ENCODE results near the gene STX17.

STX17 gene

GRCh38 chr9:99970481-99970880 lies 64.0 kb downstream of the STX17 start:
- in situ Hi-C loops (cut with MboI; ENCODE audit: low sequenced_read_pairs, unreplicated experiment) = no loop called here
- no peak for DNase-seq (ENCODE audit: low spot score)
- TF ChIP-seq CTCF (IDR thresholded peaks at IDR 0.05; ENCODE audit: borderline replicate concordance, control extremely low read depth, extremely low read depth, insufficient read depth, missing control alignments) = no peak

- DNase-seq (ENCODE audit: low spot score) = no peak
- in situ Hi-C loops (cut with MboI; ENCODE audit: low sequenced_read_pairs, unreplicated experiment) = no loop called here
- no peak for TF ChIP-seq CTCF (IDR thresholded peaks at IDR 0.05; ENCODE audit: borderline replicate concordance, control extremely low read depth, extremely low read depth, insufficient read depth, missing control alignments)
Observed at GRCh38 chr9:99971410-99971809, 65.0 kb downstream of the STX17 start.

- in situ Hi-C loops (cut with MboI; ENCODE audit: low sequenced_read_pairs, unreplicated experiment) = no loop called here
- no peak for DNase-seq (ENCODE audit: low spot score)
- no peak for TF ChIP-seq CTCF (IDR thresholded peaks at IDR 0.05; ENCODE audit: borderline replicate concordance, control extremely low read depth, extremely low read depth, insufficient read depth, missing control alignments)
Observed at GRCh38 chr9:99973455-99973854, 67.0 kb downstream of the STX17 start.

GRCh38 chr9:99977033-99977792 lies 70.8 kb downstream of the STX17 start:
- no peak for DNase-seq (ENCODE audit: low spot score)
- TF ChIP-seq CTCF (IDR thresholded peaks at IDR 0.05; ENCODE audit: borderline replicate concordance, control extremely low read depth, extremely low read depth, insufficient read depth, missing control alignments) = no peak
- in situ Hi-C loops (cut with MboI; ENCODE audit: low sequenced_read_pairs, unreplicated experiment) = no loop called here

- DNase-seq (ENCODE audit: low spot score) = no peak
- in situ Hi-C loops (cut with MboI; ENCODE audit: low sequenced_read_pairs, unreplicated experiment) = no loop called here
- no peak for TF ChIP-seq CTCF (IDR thresholded peaks at IDR 0.05; ENCODE audit: borderline replicate concordance, control extremely low read depth, extremely low read depth, insufficient read depth, missing control alignments)
Observed at GRCh38 chr9:99978221-99978620, 71.8 kb downstream of the STX17 start.

- in situ Hi-C loops (cut with MboI; ENCODE audit: low sequenced_read_pairs, unreplicated experiment) = no loop called here
- no peak for TF ChIP-seq CTCF (IDR thresholded peaks at IDR 0.05; ENCODE audit: borderline replicate concordance, control extremely low read depth, extremely low read depth, insufficient read depth, missing control alignments)
- DNase-seq (ENCODE audit: low spot score) = no peak
Observed at GRCh38 chr9:99980598-99980997, 74.1 kb downstream of the STX17 start.

All from GM13976 (cell line).